Endothelial cell of umbilical vein (primary cell): ENCODE data around the gene HCLS1. TPM values are rescaled to one million over a fixed set of nuclear protein-coding genes. Genes with fewer than 3 reads are reported as not detected.

Source experiments
- BruUV-seq: library from RNA; stranded (reverse); fragments of 400-500 nt; replicated peaks from 2 replicates; lab custom pipeline; 2021; lab: Mats Ljungman, UMichigan
- CTCF ChIA-PET: fragments of 300-600, 350-600 bp; sonication (Branson Sonifier 250); formaldehyde crosslinking; loops from one replicate; lab custom pipeline; 2021; ENCODE audit warnings: antibody characterized with exemption, inconsistent platforms; lab: Charles Lee
- POLR2A ChIA-PET: fragments of 300-600, 350-600 bp; sonication (Branson Sonifier 250); formaldehyde crosslinking; loops from one replicate; lab custom pipeline; 2021; ENCODE audit warnings: antibody characterized with exemption, inconsistent platforms; lab: Charles Lee
- DNase-seq: peaks from one replicate; pipeline ENCODE4 v3.0.0-alpha.2; 2011; ENCODE audit warnings: low read depth, low spot score
- FAIRE-seq: peaks from 2 replicates; lab custom pipeline; 2011; peaks lifted over from hg19 to GRCh38; lab: Jason Lieb, UNC
- H2AFZ ChIP-seq: 2 replicates; pipeline ENCODE4 v1.6.0; 2012; ENCODE audit warnings: low read depth, low read length, control low read depth, inconsistent platforms
- H3K27ac ChIP-seq: 2 replicates; pipeline ENCODE4 v1.5.1; 2011; ENCODE audit warnings: low read depth, mild to moderate bottlenecking, control low read depth, low read length, moderate library complexity; ENCODE audit not compliant: insufficient read depth
- H3K27me3 ChIP-seq, 2 experiments: 2 replicates each; pipeline versions ENCODE4 v1.6.0 to v1.6.1; 2011; ENCODE audit warnings: low read length in 2 of 2, mixed read lengths in 1 of 2; ENCODE audit not compliant: control insufficient read depth in 2 of 2, insufficient read depth in 2 of 2
- H3K36me3 ChIP-seq, 2 experiments: 2 replicates in 1 of 2; 3 replicates in 1 of 2; pipeline ENCODE4 v1.5.1; 2011; ENCODE audit warnings: low read length in 2 of 2, mild to moderate bottlenecking in 1 of 2, moderate library complexity in 1 of 2; ENCODE audit not compliant: control insufficient read depth in 2 of 2, insufficient read depth in 2 of 2; ENCODE audit errors: extremely low read depth in 1 of 2
- H3K4me1 ChIP-seq: 3 replicates; pipeline ENCODE4 v1.5.1; 2011; ENCODE audit warnings: mild to moderate bottlenecking, low read length; ENCODE audit not compliant: control insufficient read depth, insufficient read depth; ENCODE audit errors: extremely low read depth
- H3K4me2 ChIP-seq: 2 replicates; pipeline ENCODE4 v1.6.1; 2011; ENCODE audit warnings: low read length, control low read depth, mixed read lengths; ENCODE audit not compliant: insufficient read depth
- H3K4me3 ChIP-seq, 3 experiments: fragments of 200-600 bp in 1 of 3; sonication (generic), shearing (Covaris generic) in 1 of 3; replicated peaks in 1 of 3; 2 replicates each; pipeline ENCODE4 v1.5.1; 2011 to 2016; ENCODE audit warnings: control low read depth in 3 of 3, low read length in 3 of 3, mild to moderate bottlenecking in 2 of 3, inconsistent platforms in 1 of 3, low read depth in 1 of 3, moderate library complexity in 1 of 3; ENCODE audit not compliant: insufficient read depth in 1 of 3
- H3K79me2 ChIP-seq: 2 replicates; pipeline ENCODE4 v1.6.0; 2012; ENCODE audit warnings: low read length, inconsistent platforms; ENCODE audit not compliant: control insufficient read depth, insufficient read depth
- H3K9ac ChIP-seq: replicated peaks from 2 replicates; pipeline ENCODE3; 2011; ENCODE audit warnings: low read length, control low read depth; ENCODE audit not compliant: insufficient read depth; ENCODE audit errors: extremely low read depth
- H3K9me1 ChIP-seq: replicated peaks from 3 replicates; pipeline ENCODE4 v1.6.0; 2011; ENCODE audit warnings: mild to moderate bottlenecking, low read length; ENCODE audit not compliant: control insufficient read depth, insufficient read depth; ENCODE audit errors: extremely low read depth
- H3K9me3 ChIP-seq: replicated peaks from 2 replicates; pipeline ENCODE4 v1.5.1; 2012; ENCODE audit warnings: low read length, inconsistent platforms; ENCODE audit not compliant: control insufficient read depth, insufficient read depth
- H4K20me1 ChIP-seq: replicated peaks from 2 replicates; pipeline ENCODE3; 2011; ENCODE audit warnings: mild to moderate bottlenecking, low read length; ENCODE audit not compliant: control insufficient read depth, insufficient read depth; ENCODE audit errors: extremely low read depth
- EZH2 ChIP-seq: IDR thresholded peaks from 2 replicates; pipeline ENCODE4 v1.6.1; 2012; ENCODE audit warnings: borderline replicate concordance, low read depth, mild to moderate bottlenecking, moderate library complexity, low read length, inconsistent platforms; ENCODE audit not compliant: severe bottlenecking
- FOS ChIP-seq: IDR thresholded peaks from 2 replicates; pipeline ENCODE4 v1.6.1; 2011; ENCODE audit warnings: mild to moderate bottlenecking, low read length, moderate library complexity, borderline replicate concordance; ENCODE audit not compliant: insufficient read depth
- GATA2 ChIP-seq: IDR thresholded peaks from 2 replicates; pipeline ENCODE4 v1.7.0; 2011; ENCODE audit warnings: low read depth, mild to moderate bottlenecking, moderate library complexity, mixed read lengths, low read length; ENCODE audit not compliant: insufficient read length, insufficient read depth
- JUN ChIP-seq: IDR thresholded peaks from 2 replicates; pipeline ENCODE4 v1.6.1; 2011; ENCODE audit warnings: borderline replicate concordance, low read depth; ENCODE audit not compliant: insufficient read length, insufficient read depth
- MAX ChIP-seq: IDR thresholded peaks from 2 replicates; pipeline ENCODE4 v1.6.1; 2011; ENCODE audit not compliant: insufficient read depth, insufficient read length
- MYC ChIP-seq: IDR thresholded peaks from one replicate; pipeline ENCODE4 v1.6.1; 2011; ENCODE audit warnings: mild to moderate bottlenecking, low read depth, low read length
- POLR2A ChIP-seq: IDR thresholded peaks from 2 replicates; pipeline ENCODE4 v1.6.1; 2012; ENCODE audit warnings: low read depth, mild to moderate bottlenecking, control low read depth, low read length
- POLR2AphosphoS5 ChIP-seq: IDR thresholded peaks from 2 replicates; pipeline ENCODE4 v1.6.1; 2012; ENCODE audit warnings: low read depth, mild to moderate bottlenecking, control low read depth, low read length, moderate library complexity; ENCODE audit not compliant: insufficient read depth
- dilution Hi-C: fragments of 300-500 bp; cut with MboI; formaldehyde crosslinking; loops from one replicate; pipeline ENCODE4 v1.15.0; 2019; ENCODE audit warnings: low sequenced_read_pairs; ENCODE audit not compliant: extremely low pct_ligation_motif_present
- intact Hi-C: fragments of 100-400 bp; cut with micrococcal nuclease; formaldehyde crosslinking; loops from one replicate; pipeline ENCODE4 v1.10.0; 2022
- polyA plus RNA-seq, 4 experiments: library from polyadenylated mRNA; depleted of rRNA in 3 of 4; stranded (reverse) in 3 of 4; unstranded in 1 of 4; fragments of >200 nt; gene quantifications; 2 replicates each; pipeline versions ENCODE4 v1.2.1 to v1.2.3, GENCODE V29; 2011 to 2012; ENCODE audit warnings: missing spikeins in 1 of 4
- total RNA-seq: library from RNA; stranded (reverse); gene quantifications from 2 replicates; pipeline ENCODE4 v1.2.3, GENCODE V29; 2021
- TF ChIP-seq, protein P1 (sequence below), 2 donors: IDR thresholded peaks; 1 replicate in 1 of 2; 2 replicates in 1 of 2; pipeline ENCODE4 v1.5.1; 2011; ENCODE audit warnings: low read length in 2 of 2, mild to moderate bottlenecking in 2 of 2, moderate library complexity in 2 of 2, control low read depth in 1 of 2, inconsistent platforms in 1 of 2, low read depth in 1 of 2; ENCODE audit not compliant: insufficient read depth in 1 of 2; ENCODE audit errors: extremely low read depth in 1 of 2

Gene HCLS1
- total and polyA plus RNA-seq, 2 donors (not counting 3 experiments of a cell fraction or from before 2014, with no cell fraction given) = 51.9 to 63.5 TPM

- H3K27me3 ChIP-seq = no peaks in the 10 kb centered on the region
- TF ChIP-seq GATA2 = no peak
- H3K27ac ChIP-seq = no peak overlapping the region
- H3K9me1 ChIP-seq = no peaks in the 10 kb centered on the region
- H3K4me1 ChIP-seq = no peaks in the 10 kb centered on the region
- no TSS peak for BruUV-seq
- dilution Hi-C loops (no loop called here), intact Hi-C loops (no loop called here)
- H4K20me1 ChIP-seq = no peaks in the 10 kb centered on the region
- DNase-seq = no peak
- no peaks in the 10 kb centered on the region for H3K36me3 ChIP-seq
- POLR2A ChIA-PET = no interaction called here
- H3K4me2 ChIP-seq = no peak overlapping the region
- H3K4me3 ChIP-seq = no peak overlapping the region
- H3K9ac ChIP-seq = no peak overlapping the region
- H3K79me2 ChIP-seq = no peaks in the 10 kb centered on the region
- H3K9me3 ChIP-seq = no peaks in the 10 kb centered on the region
- no peak for FAIRE-seq
- H2AFZ ChIP-seq = no peak overlapping the region
- CTCF ChIA-PET = no interaction called here
Observed at GRCh38 chr3:121621491-121621890, 39.2 kb downstream of the HCLS1 start.

- BruUV-seq = no TSS peak
- H3K9me1 ChIP-seq = no peaks in the 10 kb centered on the region
- DNase-seq = no peak
- no peaks in the 10 kb centered on the region for H3K36me3 ChIP-seq
- FAIRE-seq = no peak
- H3K4me1 ChIP-seq = no peaks in the 10 kb centered on the region
- no peak overlapping the region for H3K9ac ChIP-seq
- H3K27ac ChIP-seq = no peak overlapping the region
- H4K20me1 ChIP-seq = no peaks in the 10 kb centered on the region
- no peaks in the 10 kb centered on the region for H3K79me2 ChIP-seq
- H3K9me3 ChIP-seq = no peaks in the 10 kb centered on the region
- no peak overlapping the region for H3K4me2 ChIP-seq
- intact Hi-C loops (no loop called here), dilution Hi-C loops (no loop called here)
- POLR2A ChIA-PET = no interaction called here
- TF ChIP-seq POLR2A (no peak), FOS (no peak), MAX (no peak), JUN (no peak), MYC (no peak), EZH2 (no peak), GATA2 (no peak), POLR2AphosphoS5 (no peak)
- TF ChIP-seq, protein P1, sequence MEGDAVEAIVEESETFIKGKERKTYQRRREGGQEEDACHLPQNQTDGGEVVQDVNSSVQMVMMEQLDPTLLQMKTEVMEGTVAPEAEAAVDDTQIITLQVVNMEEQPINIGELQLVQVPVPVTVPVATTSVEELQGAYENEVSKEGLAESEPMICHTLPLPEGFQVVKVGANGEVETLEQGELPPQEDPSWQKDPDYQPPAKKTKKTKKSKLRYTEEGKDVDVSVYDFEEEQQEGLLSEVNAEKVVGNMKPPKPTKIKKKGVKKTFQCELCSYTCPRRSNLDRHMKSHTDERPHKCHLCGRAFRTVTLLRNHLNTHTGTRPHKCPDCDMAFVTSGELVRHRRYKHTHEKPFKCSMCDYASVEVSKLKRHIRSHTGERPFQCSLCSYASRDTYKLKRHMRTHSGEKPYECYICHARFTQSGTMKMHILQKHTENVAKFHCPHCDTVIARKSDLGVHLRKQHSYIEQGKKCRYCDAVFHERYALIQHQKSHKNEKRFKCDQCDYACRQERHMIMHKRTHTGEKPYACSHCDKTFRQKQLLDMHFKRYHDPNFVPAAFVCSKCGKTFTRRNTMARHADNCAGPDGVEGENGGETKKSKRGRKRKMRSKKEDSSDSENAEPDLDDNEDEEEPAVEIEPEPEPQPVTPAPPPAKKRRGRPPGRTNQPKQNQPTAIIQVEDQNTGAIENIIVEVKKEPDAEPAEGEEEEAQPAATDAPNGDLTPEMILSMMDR (IDR thresholded peaks at IDR 0.05; ENCODE audit: extremely low read depth in 1 of 2, insufficient read depth in 1 of 2, low read depth in 1 of 2, low read length in 2 of 2) = no peak
- no peaks in the 10 kb centered on the region for H3K27me3 ChIP-seq
- CTCF ChIA-PET = no interaction called here
- H3K4me3 ChIP-seq = no peak overlapping the region
- H2AFZ ChIP-seq = no peak overlapping the region
Observed at GRCh38 chr3:121619691-121620090, 41.0 kb downstream of the HCLS1 start.
